ENCODE results near the gene KCNN2.

The KCNN2 gene

DNA sequence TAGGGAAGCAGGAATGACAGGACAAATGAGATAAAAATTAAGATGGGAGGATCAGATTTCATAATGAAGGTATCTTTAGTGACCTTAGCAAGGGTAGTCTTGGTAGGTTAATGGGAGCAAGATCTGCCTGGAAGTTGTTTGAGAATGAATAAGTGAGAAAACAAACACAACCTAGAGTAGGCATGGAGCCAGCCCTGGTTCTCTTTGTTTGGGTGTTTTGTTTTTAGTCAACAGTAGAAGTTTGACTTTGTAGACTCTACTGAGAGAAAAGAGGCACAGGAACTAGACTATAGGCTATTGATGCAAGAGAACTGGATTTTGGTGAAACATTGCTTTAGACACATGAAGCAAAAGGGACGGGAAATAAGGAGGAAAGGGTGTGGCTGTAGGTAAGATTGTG, 40.3 kb downstream of the KCNN2 start:
- FAIRE-seq (no peak), DNase-seq (ENCODE audit: insufficient read length, low spot score) (no peak)
- TF ChIP-seq, protein P1, sequence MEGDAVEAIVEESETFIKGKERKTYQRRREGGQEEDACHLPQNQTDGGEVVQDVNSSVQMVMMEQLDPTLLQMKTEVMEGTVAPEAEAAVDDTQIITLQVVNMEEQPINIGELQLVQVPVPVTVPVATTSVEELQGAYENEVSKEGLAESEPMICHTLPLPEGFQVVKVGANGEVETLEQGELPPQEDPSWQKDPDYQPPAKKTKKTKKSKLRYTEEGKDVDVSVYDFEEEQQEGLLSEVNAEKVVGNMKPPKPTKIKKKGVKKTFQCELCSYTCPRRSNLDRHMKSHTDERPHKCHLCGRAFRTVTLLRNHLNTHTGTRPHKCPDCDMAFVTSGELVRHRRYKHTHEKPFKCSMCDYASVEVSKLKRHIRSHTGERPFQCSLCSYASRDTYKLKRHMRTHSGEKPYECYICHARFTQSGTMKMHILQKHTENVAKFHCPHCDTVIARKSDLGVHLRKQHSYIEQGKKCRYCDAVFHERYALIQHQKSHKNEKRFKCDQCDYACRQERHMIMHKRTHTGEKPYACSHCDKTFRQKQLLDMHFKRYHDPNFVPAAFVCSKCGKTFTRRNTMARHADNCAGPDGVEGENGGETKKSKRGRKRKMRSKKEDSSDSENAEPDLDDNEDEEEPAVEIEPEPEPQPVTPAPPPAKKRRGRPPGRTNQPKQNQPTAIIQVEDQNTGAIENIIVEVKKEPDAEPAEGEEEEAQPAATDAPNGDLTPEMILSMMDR (IDR thresholded peaks at IDR 0.05; ENCODE audit: insufficient read depth, missing control alignments): no peak

DNA sequence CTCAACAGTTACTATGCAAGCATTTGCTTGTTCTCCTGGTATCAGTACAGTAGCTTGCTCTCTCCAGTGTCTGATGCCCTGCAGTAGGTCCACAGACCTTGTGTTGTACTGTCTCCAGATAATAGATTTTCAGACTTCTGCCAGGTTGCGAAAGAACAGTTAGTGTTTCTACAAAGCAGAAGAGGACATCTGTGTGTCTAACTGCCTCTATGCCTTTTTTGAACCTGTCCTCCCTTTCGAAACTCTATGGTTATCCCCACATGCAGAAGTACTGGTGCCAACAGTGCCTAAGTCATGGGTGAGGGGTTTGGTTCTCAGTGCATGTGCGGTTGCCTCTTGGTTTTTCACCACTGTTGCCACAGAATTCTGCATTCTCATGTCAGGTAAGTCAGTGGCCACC, 45.9 kb downstream of the KCNN2 start:
- DNase-seq (ENCODE audit: insufficient read length, low spot score) (no peak), FAIRE-seq (no peak)
- TF ChIP-seq, protein P1 (IDR thresholded peaks at IDR 0.05; ENCODE audit: insufficient read depth, missing control alignments): no peak

DNA sequence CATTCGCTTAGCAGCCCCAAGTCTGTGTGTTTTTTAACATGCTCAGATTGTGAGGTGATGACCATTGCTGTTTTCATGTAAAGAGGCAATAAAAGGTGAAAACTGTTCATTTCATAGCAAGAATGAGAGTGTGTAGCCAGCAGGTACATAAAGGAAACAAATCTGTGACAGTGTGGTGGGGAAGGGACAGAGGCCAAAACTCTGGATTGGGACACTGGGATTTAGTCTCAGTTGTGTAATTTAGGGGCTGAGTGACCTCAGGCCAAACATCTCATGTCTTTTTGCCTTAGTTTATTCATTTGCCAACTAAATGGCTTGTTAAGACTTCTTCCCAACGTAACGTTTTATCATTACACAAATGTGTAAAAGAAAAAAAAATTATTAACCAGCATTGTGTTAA, 47.0 kb downstream of the KCNN2 start:
- no peak for FAIRE-seq
- no peak for DNase-seq (ENCODE audit: insufficient read length, low spot score)
- TF ChIP-seq, protein P1 (IDR thresholded peaks at IDR 0.05; ENCODE audit: insufficient read depth, missing control alignments): no peak

DNA sequence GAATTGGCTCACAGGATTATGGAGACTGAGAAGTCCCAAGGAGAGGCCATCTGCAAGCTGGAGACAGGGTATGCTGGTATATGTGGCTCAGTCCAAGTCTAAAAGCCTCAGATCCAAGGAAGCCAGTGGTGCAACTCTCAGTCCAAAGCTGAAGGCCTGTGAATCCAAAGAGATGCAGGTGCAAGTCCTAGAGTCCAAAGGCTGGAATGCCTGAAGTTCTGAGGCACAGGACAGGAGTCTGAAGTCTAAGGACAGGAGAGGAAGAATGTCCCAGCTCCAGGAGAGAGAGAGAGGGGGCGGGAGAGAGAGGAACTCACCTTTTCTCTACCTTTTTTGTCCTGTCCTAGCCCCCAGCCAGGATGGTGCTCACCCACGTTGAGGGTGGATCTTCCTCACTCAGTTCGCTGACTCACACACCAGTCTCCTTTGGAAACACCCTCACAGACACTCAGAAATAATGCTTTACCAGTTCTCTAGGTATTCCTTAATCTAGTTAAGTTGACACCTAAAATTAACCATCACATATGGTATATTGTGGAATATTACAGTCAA, 49.6 kb downstream of the KCNN2 start:
- FAIRE-seq (no peak), DNase-seq (ENCODE audit: insufficient read length, low spot score) (no peak)
- TF ChIP-seq, protein P1 (IDR thresholded peaks at IDR 0.05; ENCODE audit: insufficient read depth, missing control alignments): no peak

DNA sequence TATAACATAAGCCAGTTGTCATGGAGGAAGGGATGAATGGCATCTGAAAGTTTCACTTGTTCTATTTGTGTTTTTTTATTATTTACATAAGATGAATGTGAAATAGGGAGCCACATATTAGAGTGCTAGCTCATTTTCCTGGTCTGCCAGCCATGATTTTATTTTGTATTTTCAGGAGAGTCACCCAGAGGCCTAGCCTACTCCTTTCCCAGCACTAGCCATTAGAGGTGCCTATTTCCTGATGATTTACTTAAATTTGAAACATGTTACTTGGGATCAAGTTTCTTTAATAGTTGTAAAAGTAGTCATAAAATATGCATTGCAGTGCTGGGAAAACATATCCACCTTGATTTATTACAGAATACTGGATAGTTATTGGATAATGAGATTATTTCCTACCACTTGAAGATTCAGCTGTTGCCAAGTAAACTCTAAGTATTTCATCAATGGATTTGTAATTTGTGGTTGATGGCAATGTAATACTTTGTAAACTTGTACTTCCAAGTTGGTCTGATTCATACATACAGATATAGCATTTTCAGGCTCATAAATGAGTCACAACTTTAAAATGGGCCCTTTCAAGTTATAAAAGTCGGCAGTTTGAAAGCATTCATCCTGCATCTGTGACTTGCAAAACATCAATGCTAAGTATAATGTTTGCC, 50.8 kb downstream of the KCNN2 start:
- FAIRE-seq (no peak), DNase-seq (ENCODE audit: insufficient read length, low spot score) (no peak)
- TF ChIP-seq, protein P1 (IDR thresholded peaks at IDR 0.05; ENCODE audit: insufficient read depth, missing control alignments): no peak

DNA sequence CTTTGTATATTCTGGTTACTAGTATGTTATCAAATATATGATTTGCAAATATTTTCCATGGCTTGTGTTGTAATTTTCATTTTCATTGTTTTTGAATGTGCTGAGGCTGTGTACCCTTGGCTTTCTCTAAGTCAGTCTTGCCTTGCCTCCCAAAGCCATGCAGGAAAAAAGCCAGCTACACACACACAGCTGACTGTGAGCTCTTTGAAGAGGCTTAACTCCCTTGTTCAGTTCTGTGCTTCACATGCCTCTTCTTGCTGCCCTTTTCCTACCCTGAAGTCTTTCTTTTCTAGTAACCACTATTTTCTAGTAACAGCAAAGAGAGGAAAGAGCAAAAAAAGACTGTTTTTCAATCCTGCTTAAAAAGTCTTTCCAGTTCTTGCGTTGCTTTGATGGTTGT, 53.9 kb downstream of the KCNN2 start:
- FAIRE-seq: no peak
- TF ChIP-seq, protein P1 (IDR thresholded peaks at IDR 0.05; ENCODE audit: insufficient read depth, missing control alignments): no peak
- DNase-seq (ENCODE audit: insufficient read length, low spot score): no peak

DNA sequence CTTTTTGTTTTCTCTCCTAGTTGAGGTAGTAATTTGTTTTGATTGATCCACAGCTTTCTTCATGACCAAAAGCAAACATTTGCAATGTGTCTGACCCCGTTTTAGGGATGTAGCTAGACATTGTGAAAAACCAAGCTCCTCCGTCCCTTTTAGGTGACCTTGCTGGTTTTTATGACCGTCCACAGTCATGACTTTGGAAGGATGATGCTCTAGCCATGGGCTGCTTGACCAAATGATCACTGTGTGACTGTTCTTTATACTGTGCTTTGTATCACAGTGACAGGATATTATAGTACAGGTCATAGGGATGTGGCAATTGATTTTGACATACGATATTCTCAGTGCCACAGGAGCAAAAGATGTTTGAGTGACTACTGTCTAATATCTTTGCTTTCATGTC, 54.4 kb downstream of the KCNN2 start:
- DNase-seq (ENCODE audit: insufficient read length, low spot score): no peak
- no peak for FAIRE-seq
- TF ChIP-seq, protein P1 (IDR thresholded peaks at IDR 0.05; ENCODE audit: insufficient read depth, missing control alignments): no peak
